ENCODE measurements around the gene EML1.

EML1 gene

GRCh38 chr14:99910337-99911309, 117.4 kb downstream of the EML1 start:
- no peak for DNase-seq

- DNase-seq, result no peak
These were observed 122.3 kb downstream of the EML1 start for GRCh38 chr14:99915305-99916090.

- DNase-seq, result no peak
These were observed 122.8 kb downstream of the EML1 start for GRCh38 chr14:99916091-99916383.

- DNase-seq, result no peak
These were observed 125.6 kb downstream of the EML1 start for GRCh38 chr14:99918781-99919180.

- DNase-seq, result no peak
These were observed 128.2 kb downstream of the EML1 start for GRCh38 chr14:99921425-99921824.

GRCh38 chr14:99924379-99924778, 131.2 kb downstream of the EML1 start:
- DNase-seq, result no peak

GRCh38 chr14:99925471-99925870, 132.3 kb downstream of the EML1 start:
- DNase-seq, result no peak

- DNase-seq, result no peak
These were observed 135.8 kb downstream of the EML1 start for GRCh38 chr14:99928963-99929362.

- no peak for DNase-seq
These were observed 136.4 kb downstream of the EML1 start for GRCh38 chr14:99929601-99930000.

GRCh38 chr14:99930420-99931274, 137.4 kb downstream of the EML1 start:
- DNase-seq, result peak; percentile 53

GRCh38 chr14:99931308-99931707, 138.1 kb downstream of the EML1 start:
- DNase-seq, result no peak

- DNase-seq, result no peak
These were observed 142.8 kb downstream of the EML1 start for GRCh38 chr14:99936056-99936455.

- DNase-seq, result no peak
These were observed 143.7 kb downstream of the EML1 start for GRCh38 chr14:99936738-99937474.

GRCh38 chr14:99937475-99938244, 144.4 kb downstream of the EML1 start:
- no peak for DNase-seq

- no peak for DNase-seq
These were observed 145.2 kb downstream of the EML1 start for GRCh38 chr14:99938376-99938775.

GRCh38 chr14:99938896-99939295, 145.7 kb downstream of the EML1 start:
- no peak for DNase-seq

- no peak for DNase-seq
These were observed 146.2 kb downstream of the EML1 start for GRCh38 chr14:99939421-99939820.

GRCh38 chr14:99940064-99940463, 146.9 kb downstream of the EML1 start:
- DNase-seq, result no peak

- no peak for DNase-seq
These were observed 148.0 kb downstream of the EML1 start for GRCh38 chr14:99941211-99941610.

- no peak for DNase-seq
These were observed 150.4 kb downstream of the EML1 start for GRCh38 chr14:99943620-99944019.

- no peak for DNase-seq
These were observed 151.0 kb downstream of the EML1 start for GRCh38 chr14:99944241-99944651.
